Gastrocnemius medialis (tissue), 4 donors: ENCODE results near the gene CYSLTR2. TPM values are rescaled to one million over a fixed set of nuclear protein-coding genes. Genes with fewer than 3 reads are reported as not detected.

Source experiments
- ATAC-seq, 2 donors: fragments of 150-250 bp; one replicate each; pipeline ENCODE4 v1.9.1; 2016
- DNase-seq, 2 donors: peaks; one replicate each; pipeline ENCODE4 v3.0.0-alpha.2; 2019
- H3K27ac ChIP-seq, 4 donors: fragments of 200-600 bp; sonication (generic); 1 replicate in 1 of 4; 2 replicates in 3 of 4; pipeline ENCODE4 v1.5.1; 2016 to 2018; ENCODE audit warnings: mild to moderate bottlenecking in 2 of 4, moderate library complexity in 1 of 4
- H3K27me3 ChIP-seq, 3 donors: fragments of 200-600 bp; sonication (generic) in 2 of 3; 1 replicate in 1 of 3; 2 replicates in 2 of 3; pipeline versions ENCODE4 v1.5.1 to v1.6.0; 2016 to 2019; ENCODE audit warnings: mild to moderate bottlenecking in 1 of 3, moderate library complexity in 1 of 3
- H3K36me3 ChIP-seq, 2 donors: fragments of 200-600 bp; sonication (generic) in 1 of 2; one replicate each; pipeline ENCODE4 v1.5.1; 2017 to 2018
- H3K4me1 ChIP-seq, 2 donors: fragments of 200-600 bp; sonication (generic) in 1 of 2; one replicate each; pipeline ENCODE4 v1.5.1; 2016 to 2017; ENCODE audit warnings: mild to moderate bottlenecking in 2 of 2
- H3K4me3 ChIP-seq, 4 donors: fragments of 200-600 bp; sonication (generic) in 3 of 4; 1 replicate in 1 of 4; 2 replicates in 3 of 4; pipeline ENCODE4 v1.5.1; 2016 to 2019; ENCODE audit warnings: mild to moderate bottlenecking in 2 of 4
- H3K9me3 ChIP-seq, 3 donors: fragments of 200-600 bp; sonication (generic) in 2 of 3; 1 replicate in 1 of 3; 2 replicates in 2 of 3; pipeline ENCODE4 v1.5.1; 2016 to 2019
- POLR2A ChIP-seq, 2 donors: fragments of 450-650 bp; IDR thresholded peaks; one replicate each; pipeline ENCODE4 v1.6.1; 2017; ENCODE audit warnings: antibody characterized with exemption in 2 of 2, mild to moderate bottlenecking in 2 of 2, moderate library complexity in 2 of 2
- in situ Hi-C, 4 donors: fragments of 200-750 bp; cut with MboI; loops; one replicate each; pipeline versions ENCODE4 v1.15.0 to v1.8.0; 2017; ENCODE audit warnings: low sequenced_read_pairs in 4 of 4
- intact Hi-C: fragments of 100-400 bp; cut with DNase I; formaldehyde crosslinking; loops from one replicate; pipeline ENCODE4 v1.15.1; 2023; ENCODE audit warnings: low total_unique reads
- total RNA-seq, 4 donors: library from RNA; depleted of rRNA; stranded (reverse); fragments of >200 nt; gene quantifications; one replicate each; pipeline versions ENCODE4 v1.1.0 to v1.2.3, GENCODE V29; 2016
- TF ChIP-seq, protein P1 (sequence below), 5 experiments: fragments of 450-650 bp in 3 of 5; fragments of 200-600 bp in 2 of 5; sonication (generic) in 2 of 5; IDR thresholded peaks in 4 of 5; conservative IDR thresholded peaks in 1 of 5; 1 replicate in 4 of 5; 2 replicates in 1 of 5; pipeline ENCODE4 v1.5.1; 2016 to 2019; ENCODE audit warnings: antibody characterized with exemption in 5 of 5, mild to moderate bottlenecking in 3 of 5, moderate library complexity in 3 of 5

CYSLTR2 gene
- total RNA-seq, 4 donors from 2014 or later, result 0.09 to 0.10 TPM; not detected in 2

DNA sequence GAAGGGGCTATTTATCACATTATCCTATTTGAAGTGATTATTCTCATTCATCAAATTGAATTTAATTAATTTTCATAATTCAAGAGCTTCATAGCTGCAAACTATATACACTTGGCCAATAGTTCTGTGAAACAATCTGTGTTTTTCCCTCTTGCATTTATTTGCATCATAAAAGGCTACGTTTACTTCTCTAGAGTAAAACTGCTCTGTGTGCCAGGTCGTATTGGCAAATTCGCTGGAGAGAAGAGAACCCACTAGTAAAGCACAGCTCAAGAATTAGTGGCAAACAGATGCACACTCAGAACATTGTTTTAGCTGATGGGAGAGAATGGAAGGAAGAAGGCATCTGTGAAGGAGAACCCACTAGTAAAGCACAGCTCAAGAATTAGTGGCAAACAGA, 81.8 kb downstream of the CYSLTR2 start:
- TF ChIP-seq, protein P1, sequence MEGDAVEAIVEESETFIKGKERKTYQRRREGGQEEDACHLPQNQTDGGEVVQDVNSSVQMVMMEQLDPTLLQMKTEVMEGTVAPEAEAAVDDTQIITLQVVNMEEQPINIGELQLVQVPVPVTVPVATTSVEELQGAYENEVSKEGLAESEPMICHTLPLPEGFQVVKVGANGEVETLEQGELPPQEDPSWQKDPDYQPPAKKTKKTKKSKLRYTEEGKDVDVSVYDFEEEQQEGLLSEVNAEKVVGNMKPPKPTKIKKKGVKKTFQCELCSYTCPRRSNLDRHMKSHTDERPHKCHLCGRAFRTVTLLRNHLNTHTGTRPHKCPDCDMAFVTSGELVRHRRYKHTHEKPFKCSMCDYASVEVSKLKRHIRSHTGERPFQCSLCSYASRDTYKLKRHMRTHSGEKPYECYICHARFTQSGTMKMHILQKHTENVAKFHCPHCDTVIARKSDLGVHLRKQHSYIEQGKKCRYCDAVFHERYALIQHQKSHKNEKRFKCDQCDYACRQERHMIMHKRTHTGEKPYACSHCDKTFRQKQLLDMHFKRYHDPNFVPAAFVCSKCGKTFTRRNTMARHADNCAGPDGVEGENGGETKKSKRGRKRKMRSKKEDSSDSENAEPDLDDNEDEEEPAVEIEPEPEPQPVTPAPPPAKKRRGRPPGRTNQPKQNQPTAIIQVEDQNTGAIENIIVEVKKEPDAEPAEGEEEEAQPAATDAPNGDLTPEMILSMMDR (IDR thresholded peaks at IDR 0.05 in 4 of 5, conservative IDR thresholded peaks at IDR 0.05 in 1 of 5), result no peak
- TF ChIP-seq POLR2A (IDR thresholded peaks at IDR 0.05), result no peak
- Histone ChIP-seq H3K27me3 (no peaks in the 10 kb centered on the region), H3K4me1 (no peaks in the 10 kb centered on the region), H3K36me3 (no peaks in the 10 kb centered on the region), H3K27ac (no peak overlapping the region), H3K4me3 (no peak overlapping the region), H3K9me3 (no peaks in the 10 kb centered on the region)
- DNase-seq (no peak), ATAC-seq (no peak)
- in situ Hi-C loops (no loop called here), intact Hi-C loops (no loop called here)

DNA sequence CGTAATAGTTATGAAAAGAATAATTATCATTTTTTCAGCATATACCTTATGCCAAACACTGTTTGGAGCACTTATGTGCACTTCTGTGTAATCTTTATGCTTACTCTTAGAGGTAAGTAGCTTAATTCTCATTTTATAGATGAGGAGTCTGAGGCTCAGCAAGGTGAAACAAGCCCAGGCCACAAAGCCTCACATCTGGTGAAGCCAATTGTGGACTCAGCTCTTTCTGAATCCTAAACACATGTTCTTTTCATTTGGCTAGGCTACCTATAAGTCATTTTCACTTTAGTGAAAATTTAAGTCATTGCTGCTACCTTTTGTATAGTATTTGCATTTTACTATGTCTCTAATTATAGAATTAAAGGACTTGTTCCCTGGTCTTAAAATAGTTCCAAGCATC, 84.0 kb downstream of the CYSLTR2 start:
- H3K27ac ChIP-seq, result no peak overlapping the region
- in situ Hi-C loops, result no loop called here

DNA sequence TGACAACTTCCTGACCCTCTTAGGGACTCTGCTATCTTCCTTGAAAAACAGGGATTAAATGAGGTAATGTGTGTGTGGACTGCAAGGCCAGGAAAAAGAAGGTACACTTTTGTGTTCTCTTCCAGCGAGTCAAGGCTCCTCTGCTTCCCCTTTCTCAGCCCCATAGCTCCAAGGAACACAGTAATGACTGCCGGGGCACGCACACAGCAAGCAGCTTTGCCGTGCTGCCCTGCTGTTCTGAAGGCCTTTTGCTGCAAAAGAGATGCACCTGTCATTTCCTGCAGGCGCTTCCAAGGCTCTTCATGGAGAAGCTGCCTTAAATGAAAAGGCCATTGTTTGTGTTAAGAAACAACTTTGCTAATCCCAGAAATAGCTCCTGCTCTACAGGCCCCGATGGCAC, 84.6 kb downstream of the CYSLTR2 start:
- ATAC-seq (no peak), DNase-seq (no peak)
- H3K36me3 ChIP-seq, result no peaks in the 10 kb centered on the region
- TF ChIP-seq, protein P1 (IDR thresholded peaks at IDR 0.05 in 4 of 5, conservative IDR thresholded peaks at IDR 0.05 in 1 of 5), result no peak
- TF ChIP-seq POLR2A (IDR thresholded peaks at IDR 0.05), result no peak
- H3K4me1 ChIP-seq, result no peaks in the 10 kb centered on the region
- in situ Hi-C loops (no loop called here), intact Hi-C loops (no loop called here)
- H3K27ac ChIP-seq, result no peak overlapping the region
- H3K9me3 ChIP-seq, result no peaks in the 10 kb centered on the region
- no peaks in the 10 kb centered on the region for H3K27me3 ChIP-seq
- H3K4me3 ChIP-seq, result no peak overlapping the region

More for the DNA sequence above, 84.0 kb downstream of the CYSLTR2 start:
- intact Hi-C loops, result no loop called here
- ATAC-seq (no peak), DNase-seq (no peak)
- Histone ChIP-seq H3K27me3 (no peaks in the 10 kb centered on the region), H3K9me3 (no peaks in the 10 kb centered on the region), H3K36me3 (no peaks in the 10 kb centered on the region), H3K4me3 (no peak overlapping the region), H3K4me1 (no peaks in the 10 kb centered on the region)
- TF ChIP-seq POLR2A (IDR thresholded peaks at IDR 0.05), result no peak
- TF ChIP-seq, protein P1 (IDR thresholded peaks at IDR 0.05 in 4 of 5, conservative IDR thresholded peaks at IDR 0.05 in 1 of 5), result no peak

DNA sequence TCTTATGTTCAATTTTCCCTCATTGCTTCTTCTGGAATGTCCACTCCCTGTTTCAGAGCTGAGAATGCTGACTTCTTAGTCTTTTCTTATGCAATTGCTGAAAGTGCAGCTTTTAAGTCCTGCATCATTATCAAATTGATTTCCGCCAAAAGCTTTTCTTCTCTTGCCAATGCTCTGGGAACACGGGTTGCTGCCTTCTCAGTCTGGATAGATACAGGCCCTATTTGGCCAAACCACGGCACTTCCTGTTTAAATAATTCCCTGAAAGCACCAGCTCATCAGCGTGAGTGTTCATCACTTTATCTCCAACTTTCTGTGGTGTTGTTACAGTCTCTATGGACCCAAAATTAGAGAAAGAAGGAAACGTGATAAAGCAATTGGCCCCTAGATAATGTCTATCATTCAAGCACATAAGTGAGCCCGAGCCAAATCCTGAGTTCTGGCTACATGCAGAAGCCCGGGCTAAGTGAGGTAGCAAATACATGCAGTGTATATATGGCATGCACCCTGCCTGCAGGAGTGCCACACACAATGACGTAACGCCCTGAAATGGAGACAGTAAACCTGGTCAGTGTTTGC, 85.7 kb downstream of the CYSLTR2 start:
- no peaks in the 10 kb centered on the region for H3K4me1 ChIP-seq
- in situ Hi-C loops (no loop called here), intact Hi-C loops (no loop called here)
- H3K4me3 ChIP-seq, result no peak overlapping the region
- no peaks in the 10 kb centered on the region for H3K9me3 ChIP-seq
- H3K27me3 ChIP-seq, result no peaks in the 10 kb centered on the region
- no peak overlapping the region for H3K27ac ChIP-seq
- no peaks in the 10 kb centered on the region for H3K36me3 ChIP-seq
- no peak for TF ChIP-seq POLR2A (IDR thresholded peaks at IDR 0.05)
- TF ChIP-seq, protein P1 (IDR thresholded peaks at IDR 0.05 in 4 of 5, conservative IDR thresholded peaks at IDR 0.05 in 1 of 5), result no peak
- DNase-seq, result no peak
- no peak for ATAC-seq

DNA sequence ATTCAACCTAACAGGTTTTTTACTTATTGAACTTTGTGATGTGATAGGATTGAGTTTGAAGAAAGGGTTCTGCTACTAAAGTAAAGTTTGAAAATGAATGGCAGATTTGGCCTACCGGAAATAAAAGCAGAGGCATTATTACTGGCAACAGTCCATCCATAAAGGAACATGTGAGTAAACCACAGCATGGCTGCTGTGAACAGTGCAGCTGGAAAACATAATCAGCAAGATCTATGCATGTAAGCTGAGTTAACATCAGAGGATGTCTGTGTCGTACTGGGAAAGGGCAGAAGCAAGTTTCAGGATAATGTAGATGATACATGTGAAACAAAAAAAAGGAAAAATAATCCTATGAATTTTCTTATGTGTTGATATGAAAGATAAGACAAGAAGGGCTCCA, 87.6 kb downstream of the CYSLTR2 start:
- no peaks in the 10 kb centered on the region for H3K4me1 ChIP-seq
- no peaks in the 10 kb centered on the region for H3K36me3 ChIP-seq
- no peaks in the 10 kb centered on the region for H3K27me3 ChIP-seq
- TF ChIP-seq, protein P1 (IDR thresholded peaks at IDR 0.05 in 4 of 5, conservative IDR thresholded peaks at IDR 0.05 in 1 of 5), result no peak
- no peak for TF ChIP-seq POLR2A (IDR thresholded peaks at IDR 0.05)
- intact Hi-C loops, result no loop called here
- DNase-seq, result no peak
- no peak for ATAC-seq
- no peak overlapping the region for H3K4me3 ChIP-seq
- in situ Hi-C loops, result loop anchor here in 1 of 4 donors (10.0 kb wide), 1 partner anchor 147 kb away; no protein-coding TSS in a partner anchor
- no peaks in the 10 kb centered on the region for H3K9me3 ChIP-seq
- no peak overlapping the region for H3K27ac ChIP-seq
